Activated T-cell treated with anti-CD3 and anti-CD28 coated beads for 1 hour (primary cell): ENCODE measurements around the gene HPS3.

Experiments
- DNase-seq: peaks from one replicate; pipeline ENCODE4 v3.0.0-alpha.2; 2020; ENCODE audit warnings: low read depth

Gene HPS3

DNA sequence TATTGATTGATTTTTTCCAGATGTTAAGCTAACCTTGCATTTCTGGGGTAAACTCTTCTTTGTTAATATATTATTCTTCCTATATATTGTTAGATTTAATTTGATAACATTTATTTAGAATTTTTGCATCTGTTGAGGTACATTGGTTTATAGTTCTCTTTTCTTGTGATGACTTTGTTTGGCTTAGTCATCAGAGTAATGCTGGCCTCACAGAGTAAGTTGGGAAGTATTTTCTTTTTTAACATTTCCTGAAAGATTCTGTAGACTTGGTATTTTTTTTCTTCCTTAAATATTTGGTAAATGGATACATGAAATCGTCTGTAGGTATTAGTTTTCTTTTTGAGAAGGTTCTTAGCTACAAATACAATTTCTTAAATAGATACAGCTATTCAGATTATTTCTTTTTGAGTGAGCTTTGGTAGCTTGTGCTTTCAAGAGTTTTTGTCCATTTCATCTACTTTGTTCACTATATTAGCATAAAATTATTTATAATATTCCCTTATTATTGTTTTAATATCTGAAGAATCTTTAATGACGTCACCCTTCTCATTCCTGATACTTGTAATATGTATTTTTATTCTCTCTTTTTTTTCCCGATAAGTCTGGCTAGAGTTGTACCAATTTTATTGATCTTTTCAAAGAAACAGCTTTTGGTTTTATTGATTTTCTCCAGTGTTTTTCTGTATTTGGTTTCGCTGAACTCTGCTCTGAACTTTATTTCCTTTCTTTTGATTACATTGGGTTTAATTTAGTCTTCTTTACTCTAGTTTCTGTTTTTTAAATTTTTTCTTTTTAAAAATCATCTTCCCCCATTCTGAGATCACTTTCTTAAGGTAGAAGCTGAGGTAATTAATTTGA lies 6.5 kb upstream of the HPS3 start:
- no peak for DNase-seq

DNA sequence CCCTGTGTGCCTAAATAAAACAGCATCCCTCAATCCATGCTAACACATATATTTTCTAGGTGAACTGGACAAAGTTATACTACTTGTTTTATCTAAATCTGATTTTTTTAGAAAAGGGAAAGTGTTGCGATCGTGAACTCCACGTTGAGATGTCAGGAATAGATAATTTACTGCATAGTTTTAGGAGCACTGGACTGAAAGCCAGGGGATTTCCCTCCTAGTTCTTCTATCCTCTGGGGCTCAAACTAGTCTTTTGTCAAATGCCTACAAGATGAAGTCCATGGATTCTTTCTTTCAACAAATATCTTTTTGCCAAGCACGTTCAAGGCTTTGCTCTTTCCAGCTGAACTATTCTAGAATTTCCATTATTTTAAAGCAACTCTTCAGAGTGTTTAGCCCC lies 617 bp upstream of the HPS3 start:
- no peak for DNase-seq

DNA sequence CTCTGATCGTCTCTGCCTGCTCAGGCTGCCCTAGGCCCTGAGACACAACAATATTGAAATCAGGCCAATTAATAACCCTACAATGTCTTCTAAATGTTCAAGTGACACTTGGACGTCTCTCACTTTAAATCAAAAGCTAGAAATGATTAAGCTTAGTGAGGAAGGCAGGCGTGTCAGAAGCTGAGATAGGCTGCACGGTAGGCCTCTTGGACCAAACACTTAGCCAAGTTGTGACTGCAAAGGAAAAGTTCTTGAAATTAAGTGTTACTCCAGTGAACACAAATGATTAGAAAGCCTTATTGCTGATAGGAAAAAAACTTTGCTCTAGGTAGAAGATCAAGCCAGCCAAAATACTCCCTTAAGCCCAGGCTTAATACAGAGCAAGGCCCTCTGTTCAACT lies 2.2 kb downstream of the HPS3 start:
- no peak for DNase-seq

DNA sequence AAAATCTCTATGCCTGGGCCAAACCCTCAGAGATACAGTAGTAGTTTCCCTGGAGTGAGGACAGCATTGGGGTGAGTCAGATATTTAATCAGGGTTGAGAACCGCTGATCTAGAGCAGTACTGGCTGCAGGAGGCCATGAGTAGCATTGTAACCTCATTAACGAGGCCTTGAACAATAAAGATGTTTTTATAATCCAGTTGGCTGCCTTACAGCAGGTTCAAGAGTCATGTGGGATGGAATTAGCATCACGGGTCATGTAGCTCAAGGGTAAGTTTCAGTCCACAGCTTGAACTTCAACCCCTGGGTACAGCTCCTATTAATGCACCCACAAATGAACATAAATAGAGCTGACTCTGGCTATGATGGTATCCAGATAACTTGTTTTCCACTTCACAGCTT lies 5.1 kb downstream of the HPS3 start:
- DNase-seq, result no peak

DNA sequence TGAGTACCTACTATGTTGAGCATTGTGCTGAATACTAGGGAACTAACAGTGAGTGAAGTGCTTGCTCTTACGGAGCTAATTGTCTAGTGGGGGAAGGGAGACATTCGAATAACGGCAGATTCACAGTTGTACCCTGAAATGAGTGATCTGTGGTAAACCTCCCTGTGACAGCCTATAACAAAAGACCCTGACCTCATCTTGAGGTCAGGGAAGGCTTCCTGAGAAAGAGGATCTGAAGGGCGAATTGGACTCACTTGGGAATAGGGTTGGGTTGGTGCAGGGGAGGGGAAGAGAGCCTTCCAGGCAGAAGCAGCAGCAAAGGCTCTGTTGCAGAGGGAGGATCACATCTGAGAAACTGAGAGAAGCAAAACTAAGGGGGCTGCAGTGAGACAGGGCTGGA lies 13.2 kb downstream of the HPS3 start:
- DNase-seq, result no peak

DNA sequence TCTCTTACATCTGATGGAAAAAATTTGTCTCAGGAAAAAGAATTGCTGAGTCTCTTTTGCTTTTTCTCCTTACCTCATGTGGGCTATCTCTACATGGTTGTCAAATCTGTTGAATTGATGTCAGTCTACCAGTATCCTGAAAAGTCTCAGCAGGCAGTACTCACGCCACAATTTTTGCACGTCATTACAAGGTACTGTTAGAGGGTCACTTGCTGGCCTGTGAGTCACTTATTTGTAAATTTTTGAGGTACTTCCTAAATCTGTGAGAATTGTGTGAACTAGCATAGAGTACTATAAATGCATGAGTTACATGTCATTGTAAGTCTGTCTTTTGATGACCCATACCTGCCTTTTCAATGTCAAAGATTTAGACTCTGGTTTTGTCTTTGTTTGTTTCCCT lies 15.9 kb downstream of the HPS3 start:
- no peak for DNase-seq

DNA sequence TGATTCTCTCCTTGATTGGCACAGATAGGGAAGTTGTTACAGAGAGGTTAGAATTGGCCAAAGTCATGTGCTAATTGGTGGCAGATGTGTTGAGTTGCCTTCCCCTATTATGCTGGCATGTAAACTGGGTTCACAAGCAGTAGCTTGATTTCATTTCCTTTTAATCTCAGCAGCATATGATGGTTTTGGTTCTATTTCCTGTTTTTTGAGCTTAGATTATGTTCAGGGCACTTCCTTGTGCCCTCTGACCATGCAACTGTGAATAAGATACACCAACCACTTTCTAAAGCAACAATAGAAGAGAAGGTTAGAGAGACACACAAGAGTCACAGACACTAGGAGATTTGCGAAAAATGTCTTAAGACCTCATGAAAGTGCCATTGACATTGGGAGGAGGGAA lies 16.5 kb downstream of the HPS3 start:
- no peak for DNase-seq

DNA sequence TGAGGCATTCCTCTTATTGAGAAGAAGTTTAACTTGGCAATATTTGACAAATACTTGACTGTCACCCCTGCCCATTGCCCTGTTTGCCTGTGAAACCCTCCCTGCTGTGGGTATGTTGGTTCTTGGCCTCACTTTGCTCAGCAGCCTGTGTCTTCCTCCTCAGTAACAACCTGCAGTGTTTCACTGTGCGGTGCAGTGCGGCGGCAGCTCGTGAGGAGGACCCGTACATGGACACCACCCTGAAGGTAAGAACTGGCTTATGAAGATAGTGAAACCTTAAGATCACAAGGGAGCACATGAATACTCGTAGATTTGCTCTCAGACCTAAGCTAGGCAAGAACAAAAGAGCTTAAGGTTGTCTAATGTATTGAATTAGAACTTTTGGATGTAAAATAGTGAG lies 21.0 kb downstream of the HPS3 start:
- no peak for DNase-seq

DNA sequence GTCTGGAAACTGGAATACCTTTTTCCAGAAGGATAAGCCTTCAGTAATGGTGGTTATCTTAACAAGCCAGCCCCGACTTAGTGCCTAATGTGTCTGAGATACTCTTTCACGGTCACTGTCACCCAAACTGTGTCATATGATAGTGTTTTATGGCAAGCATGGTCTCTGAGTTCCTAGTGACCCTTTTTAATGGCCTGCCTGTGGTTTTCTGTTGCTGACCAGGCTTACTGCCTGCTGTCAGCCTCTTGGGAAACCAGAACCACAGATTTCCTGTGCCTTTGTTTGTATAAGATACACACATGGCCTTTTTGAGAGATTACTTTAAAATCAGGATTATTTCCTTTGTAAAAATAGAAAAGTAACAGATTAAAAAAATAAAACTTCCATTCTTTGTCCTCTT lies 22.4 kb downstream of the HPS3 start:
- no peak for DNase-seq

DNA sequence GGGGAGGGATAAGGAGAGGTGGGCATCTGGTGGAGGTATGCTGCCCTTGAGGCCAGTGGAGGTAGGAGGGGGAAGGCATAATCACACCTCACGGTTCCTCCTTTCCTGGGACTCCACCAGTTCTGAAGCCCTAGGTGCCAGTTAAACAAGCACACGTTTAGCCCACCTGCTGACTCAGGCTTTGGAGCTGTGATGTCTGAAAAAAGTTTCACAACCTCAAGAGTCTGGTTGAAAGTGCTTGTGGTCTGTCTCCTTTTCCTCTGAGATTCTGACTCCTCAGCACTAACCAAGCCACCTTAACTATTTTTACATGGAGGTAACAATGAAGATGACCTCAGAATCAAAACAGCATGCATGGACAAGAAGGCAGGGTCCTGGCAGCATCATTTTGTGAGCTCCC lies 23.0 kb downstream of the HPS3 start:
- DNase-seq, result no peak

DNA sequence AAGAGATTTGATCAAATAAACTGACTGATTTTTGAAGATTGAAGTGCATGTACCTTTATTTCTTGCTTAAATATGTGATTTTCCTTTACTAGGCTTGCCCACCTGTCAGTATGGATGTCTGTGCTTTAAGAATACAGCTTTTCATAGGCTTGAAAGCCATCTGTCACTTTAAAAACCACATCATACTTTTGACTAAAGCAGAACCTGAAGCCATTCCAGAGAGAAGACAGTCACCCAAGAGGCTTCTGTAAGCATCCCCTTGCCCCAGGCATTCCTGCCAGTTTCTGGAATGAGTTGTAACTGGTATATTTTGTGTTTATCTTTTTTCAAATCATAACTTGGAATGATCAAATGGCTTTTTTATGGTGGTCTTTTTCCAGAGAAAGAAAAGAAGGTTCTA lies 24.0 kb downstream of the HPS3 start:
- no peak for DNase-seq

DNA sequence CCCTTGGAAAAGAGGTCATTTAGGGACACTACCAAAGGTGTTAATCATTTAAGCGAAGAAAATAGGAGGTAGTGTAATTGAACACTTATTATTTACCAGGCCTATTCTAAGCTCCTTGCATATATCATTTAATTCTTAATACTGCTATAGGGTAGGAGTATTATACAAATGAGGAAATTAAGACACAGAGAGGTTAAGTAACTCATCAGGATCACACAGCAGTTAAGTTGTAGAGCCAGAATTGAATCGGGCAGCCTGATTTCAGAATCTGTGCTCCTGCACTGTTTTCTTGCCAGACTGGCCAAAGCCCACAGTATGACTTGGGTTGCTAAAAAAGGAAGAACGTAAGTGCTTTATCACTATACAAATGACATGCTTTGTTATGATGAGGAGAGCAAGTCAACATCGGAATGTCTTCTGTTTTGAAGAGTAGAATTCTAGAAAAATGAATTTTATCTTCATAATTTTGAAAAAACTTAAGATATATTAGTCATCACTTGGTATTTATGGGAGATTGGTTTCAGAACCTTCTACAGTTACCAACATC lies 31.4 kb downstream of the HPS3 start:
- no peak for DNase-seq

DNA sequence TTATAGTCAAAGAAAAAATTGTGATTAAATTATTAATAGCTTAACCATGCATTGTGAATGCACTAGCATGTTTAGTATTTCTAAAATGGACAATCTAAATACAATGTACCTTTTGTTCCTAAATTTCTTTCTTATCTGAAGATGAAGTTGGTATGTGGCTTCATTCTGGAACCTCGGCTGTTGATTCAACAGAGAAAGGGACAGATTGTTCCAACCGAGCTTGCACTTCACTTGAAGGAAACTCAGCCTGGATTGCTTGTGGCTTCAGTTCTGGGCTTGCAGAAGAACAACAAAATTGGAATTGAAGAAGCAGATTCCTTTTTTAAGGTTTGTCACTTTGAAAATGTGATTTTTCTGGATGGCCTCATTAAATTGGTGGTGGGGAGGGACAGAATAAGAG lies 32.6 kb downstream of the HPS3 start:
- DNase-seq, result no peak

DNA sequence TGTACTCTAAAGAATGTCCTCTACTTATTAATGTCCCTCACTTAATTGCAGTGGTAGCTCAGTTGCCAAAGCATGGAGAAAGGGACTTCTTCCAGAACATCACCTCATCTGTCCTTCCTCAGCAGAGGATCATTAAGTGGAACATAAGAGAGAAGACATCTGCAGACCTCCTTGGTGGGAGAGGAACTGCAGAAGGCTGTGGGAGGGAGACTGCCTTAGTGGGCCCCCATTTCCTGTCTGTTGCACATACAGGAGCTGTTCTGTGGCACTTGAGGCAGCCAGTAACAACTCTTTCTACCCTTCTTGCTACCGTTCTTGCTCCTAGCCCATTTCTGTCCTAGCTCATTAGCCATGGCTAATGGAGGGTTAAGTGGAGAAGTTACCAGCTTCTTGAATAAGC lies 33.6 kb downstream of the HPS3 start:
- no peak for DNase-seq

DNA sequence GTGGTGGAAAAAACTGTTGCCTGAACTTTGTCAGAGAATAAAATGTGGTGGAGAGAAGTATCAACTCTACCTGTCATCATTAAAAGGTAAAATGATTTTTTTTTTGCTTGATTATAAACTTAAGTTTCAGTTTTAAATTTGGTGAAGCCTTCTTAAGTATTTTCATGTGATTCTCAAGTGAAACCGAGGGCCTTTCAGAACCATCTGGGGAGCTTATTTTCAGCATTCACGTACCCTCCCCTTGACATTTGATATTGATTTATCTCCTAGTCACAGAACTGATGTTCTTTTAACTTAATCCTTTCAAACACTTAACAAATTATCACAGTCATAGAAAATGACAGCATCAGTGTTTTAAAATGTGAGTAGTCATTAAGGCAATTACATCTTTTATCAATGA lies 38.5 kb downstream of the HPS3 start:
- DNase-seq, result no peak

DNA sequence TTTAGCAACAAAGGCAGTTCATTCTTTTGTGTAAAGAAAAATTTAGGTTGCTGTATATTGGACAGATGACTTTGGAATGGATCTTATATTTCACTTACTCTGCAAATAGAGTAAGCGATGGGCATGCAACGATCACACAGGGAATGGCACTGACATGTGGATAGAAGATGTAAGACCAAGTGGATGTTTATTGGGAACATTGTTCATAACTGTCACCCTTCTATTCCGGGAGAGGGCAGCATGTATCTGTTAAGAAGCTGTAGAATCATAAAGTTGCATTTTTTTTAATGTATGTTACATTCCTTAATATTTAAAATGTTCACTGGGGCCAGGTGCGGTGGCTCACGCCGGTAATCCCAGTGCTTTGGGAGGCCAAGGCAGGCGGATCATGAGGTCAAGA lies 41.2 kb downstream of the HPS3 start:
- DNase-seq, result no peak

DNA sequence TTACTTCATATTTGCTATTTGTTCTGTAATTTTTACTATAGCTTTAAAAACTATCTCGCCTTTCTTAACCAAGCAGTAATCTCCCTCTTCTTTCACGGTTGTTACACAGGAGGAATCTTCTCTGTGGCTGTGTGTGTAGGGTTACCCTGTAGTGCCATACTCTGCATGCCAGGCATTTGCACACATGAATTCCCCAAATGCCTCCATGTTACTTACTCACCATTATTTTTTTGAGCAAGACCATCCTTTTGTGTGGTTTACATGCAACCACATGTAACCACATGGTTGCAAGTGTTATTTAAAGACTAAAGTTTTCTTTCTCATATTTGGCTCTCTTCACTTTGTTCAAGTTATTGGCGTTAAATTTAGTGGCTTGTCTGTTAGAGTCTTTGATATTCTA lies 45.5 kb downstream of the HPS3 start:
- DNase-seq, result no peak

DNA sequence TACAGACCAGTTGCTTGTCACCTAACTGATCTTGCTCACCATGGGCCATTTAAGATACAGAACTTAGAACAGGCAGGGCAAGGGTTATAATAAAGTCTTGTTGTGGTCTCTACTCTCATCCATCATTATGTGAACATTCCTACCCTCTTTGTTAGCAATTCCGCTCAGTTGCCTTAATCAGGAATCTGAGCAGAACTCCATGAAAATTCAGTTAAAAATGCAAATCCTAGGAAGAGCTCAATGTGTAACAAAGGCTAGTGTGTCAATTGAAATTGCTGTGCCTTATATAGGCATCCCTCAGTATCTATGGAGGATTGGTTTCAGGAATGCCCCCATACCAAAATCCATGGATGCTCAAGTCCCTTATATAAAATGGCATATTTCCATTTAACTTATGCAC lies 47.7 kb downstream of the HPS3 start:
- no peak for DNase-seq

DNA sequence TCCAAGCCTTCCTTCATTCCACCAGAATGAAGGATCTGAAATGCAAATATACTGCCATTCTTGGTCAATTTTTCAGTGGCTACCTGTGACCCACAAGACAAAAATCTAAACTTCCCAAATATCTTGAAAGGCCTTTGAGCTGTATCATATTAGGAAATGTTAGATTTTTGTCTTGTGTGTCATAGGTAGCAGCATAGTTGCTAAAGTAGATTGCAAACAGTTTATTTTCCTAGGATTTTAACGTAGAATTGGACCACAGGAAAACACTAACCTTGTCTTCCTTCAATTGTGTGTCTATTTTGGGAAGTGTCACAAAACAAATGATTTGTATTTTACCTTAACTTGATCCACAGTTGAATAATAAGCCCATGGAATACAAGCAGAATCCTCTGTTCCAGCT lies 49.8 kb downstream of the HPS3 start:
- no peak for DNase-seq

DNA sequence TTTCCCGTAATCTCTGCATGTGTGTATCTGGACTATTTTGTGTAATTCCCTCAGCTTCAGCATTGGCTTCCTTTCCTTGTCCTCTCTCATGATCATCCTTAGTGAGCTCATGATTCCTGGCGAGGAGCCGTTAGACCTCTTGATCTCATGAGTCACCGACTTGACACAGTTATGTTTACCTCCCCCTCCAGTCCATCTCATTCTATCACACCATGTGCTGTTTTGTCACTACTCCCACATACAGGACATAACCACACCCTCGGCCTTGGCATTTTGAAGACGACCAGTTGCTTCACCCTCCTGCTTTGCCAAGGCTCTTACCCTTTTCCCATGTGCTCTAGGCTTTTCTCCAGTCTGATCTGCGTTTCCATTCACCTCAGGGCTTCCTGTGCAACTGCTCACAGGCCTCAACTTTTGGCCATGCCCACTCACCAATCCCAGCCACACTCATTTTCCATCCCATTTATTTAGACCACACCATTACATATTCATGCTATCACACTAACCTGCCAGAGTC lies 50.7 kb downstream of the HPS3 start:
- no peak for DNase-seq

DNA sequence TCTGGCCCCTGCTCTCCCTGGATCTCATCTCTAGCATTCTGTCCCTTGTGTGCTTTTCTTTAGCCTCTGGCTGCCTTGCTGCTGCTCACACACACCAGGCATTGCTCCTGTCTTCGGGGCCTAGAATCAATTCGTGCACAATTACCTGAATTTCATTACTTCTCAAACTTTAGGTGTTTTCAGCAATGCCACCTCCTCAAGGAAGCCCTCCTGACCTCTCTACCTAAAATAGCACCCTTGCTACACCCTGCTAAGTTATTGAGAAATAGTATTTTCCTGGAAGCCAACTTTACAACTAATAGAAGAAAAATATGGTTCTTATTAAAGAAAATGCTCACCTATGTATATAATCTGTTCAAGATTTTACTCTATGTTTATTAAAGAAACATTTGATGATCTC lies 51.7 kb downstream of the HPS3 start:
- no peak for DNase-seq

DNA sequence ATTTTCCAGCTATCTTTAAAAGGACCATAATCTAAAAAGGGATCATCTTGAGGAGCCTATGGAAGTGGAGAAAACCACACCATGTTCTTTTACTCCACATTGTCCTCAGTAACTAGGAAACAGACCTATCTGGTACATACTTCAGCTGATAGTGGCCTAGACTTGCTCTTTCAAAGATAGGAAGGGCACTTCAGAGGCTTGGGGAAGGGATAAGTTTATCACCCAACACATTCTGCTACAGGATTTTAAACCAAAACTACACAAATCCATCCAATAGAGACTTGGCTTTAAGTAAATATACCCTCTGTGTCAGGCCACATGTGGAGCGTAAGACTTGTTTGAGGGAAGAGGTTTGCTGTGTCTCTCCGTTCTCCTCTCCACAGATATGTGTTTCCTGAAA lies 56.8 kb downstream of the HPS3 start:
- DNase-seq, result no peak

DNA sequence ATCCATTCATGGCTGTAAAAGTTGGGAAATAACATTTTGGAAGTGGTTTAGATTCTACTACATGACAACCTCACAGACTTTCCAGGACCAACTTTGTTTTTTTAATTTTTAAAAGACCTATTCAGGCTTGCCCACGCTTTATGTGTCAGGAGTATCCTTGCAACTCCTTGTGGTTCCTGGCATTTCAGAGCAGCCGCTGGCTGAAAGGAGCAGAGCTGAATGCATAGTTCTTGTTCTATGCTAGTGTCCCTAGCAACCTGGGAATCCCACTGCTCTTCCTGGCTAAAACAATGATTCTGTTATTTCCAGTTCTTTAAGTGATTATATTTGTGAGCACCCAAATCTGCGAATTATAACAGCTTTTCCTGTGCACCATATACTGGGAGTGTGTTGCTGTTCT lies 57.3 kb downstream of the HPS3 start:
- DNase-seq, result no peak

DNA sequence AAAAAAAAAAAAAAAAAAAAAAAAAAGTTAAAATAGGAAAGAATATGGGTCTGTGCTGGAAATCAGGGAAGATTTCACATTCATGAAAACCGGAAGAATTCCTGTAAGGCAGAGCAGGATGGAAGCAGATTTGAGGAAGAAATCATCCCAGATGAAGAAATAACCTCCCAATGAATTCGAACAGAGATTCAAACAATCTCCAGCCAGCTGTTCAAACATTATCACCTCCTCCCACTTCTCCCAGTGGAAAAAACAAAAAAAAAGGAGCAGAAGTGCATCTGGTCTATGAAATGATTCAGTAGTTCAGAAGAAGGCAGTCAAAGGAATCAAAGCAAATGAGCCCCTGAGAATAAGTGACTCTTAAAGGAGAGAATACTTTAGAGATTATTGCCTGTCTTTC lies 59.1 kb downstream of the HPS3 start:
- DNase-seq, result no peak
